ENCODE results near the gene PPP1R12C. TPM values are rescaled to one million over a fixed set of nuclear protein-coding genes. Genes with fewer than 3 reads are reported as not detected.

The PPP1R12C gene
- total RNA-seq, 1 experiment from 2014 or later, result 136 TPM

- peak overlapping the region; percentile 69 for H3K9ac ChIP-seq (ENCODE audit: low read length)
- H3K9me2 ChIP-seq (replicated peaks; ENCODE audit: low read length), result no peaks in the 10 kb centered on the region
- peaks cover 29% of the 10 kb centered on the region for H4K20me1 ChIP-seq (ENCODE audit: low read length)
- ATAC-seq (no peak), DNase-seq (no peak)
- peak overlapping the region; percentile 69 for H3K4me3 ChIP-seq (ENCODE audit: low read length)
- peak overlapping the region; percentile 88 for H2AFZ ChIP-seq (ENCODE audit: low read length)
- 0 out of 2 replicates have a peak, but pooled peaks cover 4% of the 10 kb centered on the region for H3K27me3 ChIP-seq (ENCODE audit: low read length)
- H3F3A ChIP-seq (ENCODE audit: low read length, unreplicated experiment), result peaks cover 5% of the 10 kb centered on the region
- POLR2A ChIA-PET (ENCODE audit: unreplicated experiment), result no interaction called here
- no peaks in the 10 kb centered on the region for H3K9me3 ChIP-seq (ENCODE audit: low read length)
- no peak overlapping the region for H3K27ac ChIP-seq (ENCODE audit: low read length)
- peaks cover 12% of the 10 kb centered on the region for H3K4me1 ChIP-seq (ENCODE audit: insufficient read depth, low read length)
- intact Hi-C loops (cut with micrococcal nuclease), result loop anchor here (5.0 kb wide), 1 partner anchor 56 kb away; the partner anchor contains the start of gene RDH13
- no peaks in the 10 kb centered on the region for H3K36me3 ChIP-seq (ENCODE audit: low read depth, low read length)
- no TSS peak for BruUV-seq (replicated peaks)
- H3K79me2 ChIP-seq (ENCODE audit: low read length), result peaks cover 36% of the 10 kb centered on the region
- H3K4me2 ChIP-seq (ENCODE audit: low read length), result peak overlapping the region; percentile 86
- CTCF ChIA-PET, result interaction anchor here (0.5 kb wide), 1 partner anchor 94 kb away, joined by 3 read pairs; no protein-coding TSS in a partner anchor
- TF ChIP-seq CTCF (conservative IDR thresholded peaks at IDR 0.05; ENCODE audit: low read depth, low read length) (no peak), EZH2 (IDR thresholded peaks at IDR 0.05; ENCODE audit: low read length, unreplicated experiment) (no peak), EZH2phosphoT487 (IDR thresholded peaks at IDR 0.05; ENCODE audit: borderline replicate concordance, low read length) (no peak)
These were observed 1.1 kb upstream of the PPP1R12C start for GRCh38 chr19:55118401-55118991.

GRCh38 chr19:55117663-55118391, 390 bp upstream of the PPP1R12C start:
- CTCF ChIA-PET, result interaction anchor here (0.5 kb wide), 1 partner anchor 95 kb away, joined by 3 read pairs; no protein-coding TSS in a partner anchor
- POLR2A ChIA-PET (ENCODE audit: unreplicated experiment), result interaction anchor here (0.7 kb wide), 1 partner anchor 16 kb away, joined by 7 read pairs; no protein-coding TSS in a partner anchor

More at GRCh38 chr19:55117663-55118391, 390 bp upstream of the PPP1R12C start:
- intact Hi-C loops (cut with micrococcal nuclease), result loop anchor here (5.0 kb wide), 1 partner anchor 56 kb away; the partner anchor contains the start of gene RDH13
- no peaks in the 10 kb centered on the region for H3K9me3 ChIP-seq (ENCODE audit: low read length)
- H3F3A ChIP-seq (ENCODE audit: low read length, unreplicated experiment), result peaks cover 5% of the 10 kb centered on the region
- H3K4me3 ChIP-seq (ENCODE audit: low read length), result peak overlapping the region; percentile 69
- peaks cover 12% of the 10 kb centered on the region for H3K4me1 ChIP-seq (ENCODE audit: insufficient read depth, low read length)
- ATAC-seq (peak; percentile 94), DNase-seq (peak; percentile 99)
- TF ChIP-seq EZH2 (IDR thresholded peaks at IDR 0.05; ENCODE audit: low read length, unreplicated experiment) (no peak), EZH2phosphoT487 (IDR thresholded peaks at IDR 0.05; ENCODE audit: borderline replicate concordance, low read length) (no peak), CTCF (conservative IDR thresholded peaks at IDR 0.05; ENCODE audit: low read depth, low read length) (no peak)
- H3K79me2 ChIP-seq (ENCODE audit: low read length), result peaks cover 43% of the 10 kb centered on the region
- no peaks in the 10 kb centered on the region for H3K36me3 ChIP-seq (ENCODE audit: low read depth, low read length)
- no peaks in the 10 kb centered on the region for H3K27me3 ChIP-seq (ENCODE audit: low read length)
- no peak overlapping the region for H3K27ac ChIP-seq (ENCODE audit: low read length)
- peaks cover 35% of the 10 kb centered on the region for H4K20me1 ChIP-seq (ENCODE audit: low read length)
- H3K9ac ChIP-seq (ENCODE audit: low read length), result peak overlapping the region; percentile 69
- H2AFZ ChIP-seq (ENCODE audit: low read length), result peak overlapping the region; percentile 88
- H3K4me2 ChIP-seq (ENCODE audit: low read length), result peak overlapping the region; percentile 86
- no peaks in the 10 kb centered on the region for H3K9me2 ChIP-seq (replicated peaks; ENCODE audit: low read length)
- TSS peak; percentile 92 for BruUV-seq (replicated peaks)
